HepG2 (cell line): ENCODE results near the gene ZNF211. TPM values are rescaled to one million over a fixed set of nuclear protein-coding genes. Genes with fewer than 3 reads are reported as not detected.

ENCODE experiments used
- BCL6 ChIP-seq: IDR thresholded peaks from 2 replicates; pipeline ENCODE4 v1.6.1; 2016; ENCODE audit warnings: missing genetic modification reagents, missing compliant biosample characterization
- E2F2 ChIP-seq: sonication (generic); formaldehyde crosslinking; IDR thresholded peaks from 2 replicates; pipeline ENCODE4 v1.4.0; 2020; ENCODE audit warnings: missing genetic modification reagents, borderline replicate concordance
- FOXK2 ChIP-seq: fragments of 450-650 bp; IDR thresholded peaks from 2 replicates; pipeline ENCODE4 v1.6.1; 2016
- GMEB2 ChIP-seq: IDR thresholded peaks from 2 replicates; pipeline ENCODE4 v1.6.1; 2016; ENCODE audit warnings: missing biosample characterization, missing genetic modification reagents, low read depth
- SRSF1 ChIP-seq: fragments of 200-400 bp; formaldehyde crosslinking; optimal IDR thresholded peaks from 2 replicates; pipeline ENCODE3; 2017; ENCODE audit warnings: mild to moderate bottlenecking, low read depth, low read length, moderate library complexity
- ZBTB40 ChIP-seq, 2 experiments: fragments of 450-650 bp in 1 of 2; sonication (generic) in 1 of 2; formaldehyde crosslinking in 1 of 2; IDR thresholded peaks; 2 replicates each; pipeline versions ENCODE4 v1.6.1 to v1.8.0; 2016 to 2022; ENCODE audit warnings: antibody characterized with exemption in 1 of 2, mild to moderate bottlenecking in 1 of 2, missing genetic modification reagents in 1 of 2
- ZNF121 ChIP-seq: sonication (generic); formaldehyde crosslinking; IDR thresholded peaks from 2 replicates; pipeline ENCODE4 v1.5.0; 2020; ENCODE audit warnings: mild to moderate bottlenecking, missing genetic modification reagents
- ZNF142 ChIP-seq: sonication (generic); formaldehyde crosslinking; IDR thresholded peaks from 2 replicates; pipeline ENCODE4 v1.4.0; 2020; ENCODE audit warnings: missing genetic modification reagents
- ZNF576 ChIP-seq: sonication (generic); formaldehyde crosslinking; IDR thresholded peaks from 2 replicates; pipeline ENCODE4 v1.4.0; 2020; ENCODE audit warnings: mild to moderate bottlenecking, missing genetic modification reagents
- polyA plus RNA-seq, 8 experiments: library from polyadenylated mRNA; depleted of rRNA in 3 of 8; stranded (reverse) in 7 of 8; unstranded in 1 of 8; fragments of >200 nt; fragmentation: Illumina TruSeq in 4 of 8; extraction: Trizol in 4 of 8; gene quantifications; 2 replicates each; pipeline versions ENCODE4 v1.2.1 to v1.2.3, GENCODE V29; 2011 to 2016; ENCODE audit warnings: low read depth in 4 of 8, missing spikeins in 1 of 8, mixed read lengths in 1 of 8; ENCODE audit not compliant: insufficient read depth in 1 of 8
- total RNA-seq, 5 experiments: library from RNA; depleted of rRNA; stranded (reverse); fragments of >200 nt; fragmentation: Illumina TruSeq; extraction: Trizol; gene quantifications; 2 replicates each; pipeline ENCODE4 v1.2.3, GENCODE V29; 2016; ENCODE audit warnings: low read depth in 1 of 5

Gene ZNF211
- total and polyA plus RNA-seq, 2 of the 13 experiments (the other 11 are each of a cell fraction or from before 2014, with no cell fraction given), result 9.9 to 11.2 TPM

DNA sequence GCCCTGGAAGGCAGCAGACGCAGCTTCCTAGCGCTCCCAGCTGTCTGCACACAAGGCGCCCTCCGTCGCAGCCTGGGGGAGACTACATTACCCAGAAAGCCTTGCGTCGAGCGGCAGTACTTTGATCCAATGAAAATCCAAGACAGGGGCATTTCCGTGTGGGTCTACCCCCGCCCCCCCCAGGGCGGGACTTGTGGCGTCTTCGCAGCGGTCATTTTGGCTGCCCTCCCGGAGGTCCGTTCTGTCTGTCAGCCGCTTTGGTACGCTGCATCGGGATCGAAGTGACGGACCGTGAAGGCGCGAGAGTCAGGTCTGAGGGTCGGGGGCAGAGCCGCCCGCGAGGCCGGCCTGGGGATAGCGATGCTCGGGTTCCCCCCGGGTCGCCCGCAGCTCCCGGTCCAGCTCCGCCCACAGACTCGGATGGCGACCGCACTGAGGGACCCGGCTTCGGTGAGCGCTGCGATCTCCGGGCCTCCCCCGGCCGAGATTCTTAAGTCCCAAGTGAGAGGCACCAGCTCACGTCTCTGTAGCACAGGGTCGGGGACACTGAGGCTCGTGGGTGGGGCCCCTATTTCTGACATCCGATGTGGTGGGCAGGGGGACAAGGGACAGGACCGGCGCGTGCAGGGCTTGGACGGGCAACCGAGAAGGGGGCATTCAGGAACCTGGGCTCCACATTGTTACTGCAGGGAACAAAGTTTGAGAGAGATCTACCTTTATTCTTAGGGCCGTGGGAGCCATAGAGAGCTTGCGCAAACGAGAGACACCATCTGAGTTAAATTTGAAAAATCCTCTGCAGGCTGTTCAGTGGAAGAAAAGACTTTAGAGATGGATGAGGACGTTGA lies at the start of gene ZNF211 (continued):
- TF ChIP-seq ZBTB40 (IDR thresholded peaks at IDR 0.05), result no peak
- TF ChIP-seq ZBTB40 (CRISPR knock-in tag; IDR thresholded peaks at IDR 0.05), result no peak
- TF ChIP-seq ZNF576 (CRISPR knock-in tag), result no peak
- TF ChIP-seq BCL6, result no peak; the same call in 1 of the 2 replicates
- no peak for TF ChIP-seq E2F2 (CRISPR knock-in tag)
- no peak for TF ChIP-seq ZNF121
- TF ChIP-seq GMEB2 (CRISPR knock-in tag), result 0 out of 2 replicates have a peak, but pooled peaks have one; percentile 50
- TF ChIP-seq ZNF142, result 0 out of 2 replicates have a peak, but pooled peaks have one; percentile 40
- peak; percentile 52 for TF ChIP-seq SRSF1
- TF ChIP-seq FOXK2, result no peak
